Measurements from ENCODE around the gene MBD5.

The MBD5 gene

GRCh38 chr2:148342086-148342485 lies 321.2 kb downstream of the MBD5 start:
- DNase-seq = no peak

GRCh38 chr2:148350199-148350598 lies 329.3 kb downstream of the MBD5 start:
- no peak for DNase-seq

- no peak for DNase-seq
Measured at GRCh38 chr2:148351437-148352143, 330.7 kb downstream of the MBD5 start.

- no peak for DNase-seq
Measured at GRCh38 chr2:148358375-148358774, 337.5 kb downstream of the MBD5 start.

- no peak for DNase-seq
Measured at GRCh38 chr2:148360662-148361061, 339.8 kb downstream of the MBD5 start.

- no peak for DNase-seq
Measured at GRCh38 chr2:148362144-148362796, 341.4 kb downstream of the MBD5 start.

GRCh38 chr2:148375214-148375613 lies 354.3 kb downstream of the MBD5 start:
- no peak for DNase-seq

- no peak for DNase-seq
Measured at GRCh38 chr2:148391324-148391723, 370.4 kb downstream of the MBD5 start.

- DNase-seq = no peak
Measured at GRCh38 chr2:148402786-148403185, 381.9 kb downstream of the MBD5 start.

GRCh38 chr2:148410899-148411298 lies 390.0 kb downstream of the MBD5 start:
- DNase-seq = no peak

GRCh38 chr2:148416248-148416647 lies 395.4 kb downstream of the MBD5 start:
- no peak for DNase-seq

- no peak for DNase-seq
Measured at GRCh38 chr2:148430101-148430500, 409.2 kb downstream of the MBD5 start.

- no peak for DNase-seq
Measured at GRCh38 chr2:148447877-148448276, 427.0 kb downstream of the MBD5 start.

- no peak for DNase-seq
Measured at GRCh38 chr2:148450531-148450930, 429.6 kb downstream of the MBD5 start.

- DNase-seq = no peak
Measured at GRCh38 chr2:148451046-148451445, 430.2 kb downstream of the MBD5 start.

- no peak for DNase-seq
Measured at GRCh38 chr2:148455791-148456190, 434.9 kb downstream of the MBD5 start.

GRCh38 chr2:148458171-148458570 lies 437.3 kb downstream of the MBD5 start:
- DNase-seq = no peak

GRCh38 chr2:148459377-148459778 lies 438.5 kb downstream of the MBD5 start:
- DNase-seq = no peak

GRCh38 chr2:148461876-148462275 lies 441.0 kb downstream of the MBD5 start:
- DNase-seq = no peak

- DNase-seq = no peak
Measured at GRCh38 chr2:148475626-148476025, 454.7 kb downstream of the MBD5 start.

- no peak for DNase-seq
Measured at GRCh38 chr2:148479398-148479797, 458.5 kb downstream of the MBD5 start.

GRCh38 chr2:148483665-148484064 lies 462.8 kb downstream of the MBD5 start:
- DNase-seq = no peak

- no peak for DNase-seq
Measured at GRCh38 chr2:148484066-148484465, 463.2 kb downstream of the MBD5 start.

- DNase-seq = no peak
Measured at GRCh38 chr2:148486655-148487054, 465.8 kb downstream of the MBD5 start.

GRCh38 chr2:148487439-148487838 lies 466.5 kb downstream of the MBD5 start:
- DNase-seq = no peak
